Measurements from ENCODE around the gene TNS3.
"Not testable (repeated sequence)": the region's sequence is repeated elsewhere in the genome, so short reads cannot be mapped to it uniquely, and the experiment has no call there.

TNS3 gene

DNA sequence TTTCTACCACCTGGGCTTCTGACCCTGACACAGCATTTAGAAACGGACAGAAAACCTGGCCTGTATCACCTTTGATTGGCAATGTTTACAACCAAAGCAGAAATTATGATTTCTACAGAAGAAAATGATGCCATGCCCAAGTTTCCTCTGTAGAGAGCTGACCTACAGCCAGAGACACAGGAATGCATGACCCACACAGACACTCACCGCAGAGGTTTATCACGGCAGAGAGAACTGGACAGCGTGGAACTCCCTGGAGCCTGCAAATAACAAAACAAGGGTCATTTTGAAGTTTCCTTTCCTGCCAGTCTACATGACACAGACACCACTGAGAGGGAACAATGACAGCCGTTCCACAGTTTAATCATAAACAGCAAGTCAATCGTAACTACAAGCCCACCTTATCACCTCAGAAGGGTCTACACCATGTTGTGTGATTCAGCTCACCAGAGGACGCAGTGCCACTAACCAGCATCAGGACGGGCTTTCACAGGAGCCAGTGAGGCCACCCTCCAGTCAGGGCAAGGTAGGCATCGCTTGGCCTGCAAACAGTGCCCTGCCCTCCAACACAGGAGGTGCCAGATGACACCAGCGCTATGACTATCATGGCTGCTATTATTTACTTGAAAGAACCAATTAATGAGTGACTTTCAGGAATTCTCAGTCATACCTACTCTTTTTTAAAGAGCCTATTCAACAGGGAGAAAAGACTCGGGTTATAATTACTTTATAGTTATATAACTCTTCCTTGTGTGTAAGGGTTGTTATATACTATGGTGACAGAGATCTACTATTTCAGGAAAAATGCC, 139.9 kb downstream of the TNS3 start:
- Histone ChIP-seq H3K9ac (ENCODE audit: low read length in 2 of 2) (no peak overlapping the region), H3K27me3 (ENCODE audit: control insufficient read depth in 1 of 2, insufficient read depth in 2 of 2, low read length in 2 of 2) (no peaks in the 10 kb centered on the region), H3K4me1 (ENCODE audit: control insufficient read depth, insufficient read depth, low read length) (peaks cover 10% of the 10 kb centered on the region), H3K9me3 (ENCODE audit: control insufficient read depth in 2 of 2, low read length in 2 of 2) (no peaks in the 10 kb centered on the region), H3K4me3 (ENCODE audit: low read length in 2 of 2) (no peak overlapping the region), H3K27ac (ENCODE audit: low read length) (no peak overlapping the region), H3K36me3 (ENCODE audit: control insufficient read depth in 2 of 2, insufficient read depth in 2 of 2, low read length in 2 of 2) (peaks cover 0 to 7% of the 10 kb centered on the region in 2 donors)

DNA sequence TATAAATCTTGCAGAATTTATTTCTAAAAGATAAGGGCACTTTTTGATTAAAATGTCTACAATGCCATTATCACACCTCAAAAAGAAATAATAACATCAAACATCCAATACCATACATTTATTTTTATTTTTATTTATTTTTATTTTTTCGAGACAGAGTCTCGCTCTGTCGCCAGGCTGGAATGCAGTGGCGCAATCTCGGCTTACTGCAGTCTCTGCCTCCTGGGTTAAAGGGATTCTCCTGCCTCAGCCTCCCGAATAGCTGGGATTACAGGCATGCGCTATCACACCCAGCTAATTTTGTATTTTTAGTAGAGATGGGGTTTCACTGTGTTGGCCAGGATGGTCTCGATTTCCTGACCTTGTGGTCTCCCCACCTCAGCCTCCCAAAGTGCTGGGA, 140.9 kb downstream of the TNS3 start:
- not testable (repeated sequence) for H3K4me1 ChIP-seq (ENCODE audit: control insufficient read depth, insufficient read depth, low read length); H3K36me3 ChIP-seq (ENCODE audit: control insufficient read depth in 2 of 2, insufficient read depth in 2 of 2, low read length in 2 of 2); H3K9me3 ChIP-seq (ENCODE audit: control insufficient read depth in 2 of 2, low read length in 2 of 2); H3K27me3 ChIP-seq (ENCODE audit: control insufficient read depth in 1 of 2, insufficient read depth in 2 of 2, low read length in 2 of 2); H3K9ac ChIP-seq (ENCODE audit: low read length in 2 of 2); H3K27ac ChIP-seq (ENCODE audit: low read length); H3K4me3 ChIP-seq (ENCODE audit: low read length in 2 of 2)

DNA sequence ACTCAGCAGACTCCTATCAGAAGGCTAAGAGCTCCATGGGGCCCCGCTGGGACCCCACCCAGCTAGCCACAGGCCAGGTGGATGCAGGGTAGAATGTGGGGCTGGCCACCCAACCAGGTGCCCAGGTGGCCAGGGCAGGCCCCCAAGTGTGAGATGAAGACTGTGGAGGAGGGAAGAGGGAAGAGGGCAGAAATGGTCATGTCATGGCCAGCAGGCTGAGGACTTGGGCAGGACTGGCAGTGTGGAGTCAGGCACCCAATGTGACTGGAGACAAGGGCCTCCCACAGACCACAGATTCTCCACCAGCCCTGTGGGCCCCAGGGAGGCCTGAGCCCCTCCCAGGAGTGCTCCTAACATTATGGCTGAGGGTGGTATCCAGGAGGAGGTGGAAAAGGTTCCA, 141.6 kb downstream of the TNS3 start:
- Histone ChIP-seq H3K36me3 (ENCODE audit: control insufficient read depth in 2 of 2, insufficient read depth in 2 of 2, low read length in 2 of 2) (peaks cover 0 to 7% of the 10 kb centered on the region in 2 donors), H3K9ac (ENCODE audit: low read length in 2 of 2) (no peak overlapping the region), H3K27ac (ENCODE audit: low read length) (no peak overlapping the region)

DNA sequence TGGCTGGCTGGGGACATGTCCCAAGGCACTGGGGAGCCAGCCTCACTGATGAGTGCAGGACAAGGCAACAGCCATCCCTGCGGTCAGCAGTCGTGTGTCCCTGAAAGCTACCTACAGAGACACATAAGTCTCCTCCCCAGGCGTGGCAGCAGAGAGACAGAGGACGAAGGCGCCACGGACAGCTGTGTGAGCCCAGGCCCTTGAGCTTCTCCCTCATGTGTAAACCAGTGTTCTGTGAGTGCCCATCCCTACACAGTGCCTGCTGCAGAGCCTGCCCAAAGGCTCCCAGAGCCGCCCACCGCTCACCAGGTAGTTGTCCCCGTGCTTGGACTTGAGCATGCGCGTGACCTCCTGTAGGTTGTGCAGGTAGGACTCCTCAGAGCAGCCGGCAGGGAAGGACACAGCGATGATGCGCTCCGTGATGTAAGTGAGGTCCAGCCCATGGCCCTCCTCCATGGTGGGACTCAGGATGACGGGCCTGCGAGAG, 142.7 kb downstream of the TNS3 start:
- Histone ChIP-seq H3K4me1 (ENCODE audit: control insufficient read depth, insufficient read depth, low read length) (peaks cover 4% of the 10 kb centered on the region), H3K4me3 (ENCODE audit: low read length in 2 of 2) (no peak overlapping the region), H3K9ac (ENCODE audit: low read length in 2 of 2) (no peak overlapping the region), H3K27me3 (ENCODE audit: control insufficient read depth in 1 of 2, insufficient read depth in 2 of 2, low read length in 2 of 2) (no peaks in the 10 kb centered on the region), H3K27ac (ENCODE audit: low read length) (no peak overlapping the region), H3K36me3 (ENCODE audit: control insufficient read depth in 2 of 2, insufficient read depth in 2 of 2, low read length in 2 of 2) (peaks cover 0 to 7% of the 10 kb centered on the region in 2 donors), H3K9me3 (ENCODE audit: control insufficient read depth in 2 of 2, low read length in 2 of 2) (no peaks in the 10 kb centered on the region)

More for the DNA sequence above, 141.6 kb downstream of the TNS3 start:
- no peak overlapping the region for H3K4me3 ChIP-seq (ENCODE audit: low read length in 2 of 2)
- H3K4me1 ChIP-seq (ENCODE audit: control insufficient read depth, insufficient read depth, low read length), result peaks cover 9% of the 10 kb centered on the region
- no peaks in the 10 kb centered on the region for H3K27me3 ChIP-seq (ENCODE audit: control insufficient read depth in 1 of 2, insufficient read depth in 2 of 2, low read length in 2 of 2)
- H3K9me3 ChIP-seq (ENCODE audit: control insufficient read depth in 2 of 2, low read length in 2 of 2), result no peaks in the 10 kb centered on the region

DNA sequence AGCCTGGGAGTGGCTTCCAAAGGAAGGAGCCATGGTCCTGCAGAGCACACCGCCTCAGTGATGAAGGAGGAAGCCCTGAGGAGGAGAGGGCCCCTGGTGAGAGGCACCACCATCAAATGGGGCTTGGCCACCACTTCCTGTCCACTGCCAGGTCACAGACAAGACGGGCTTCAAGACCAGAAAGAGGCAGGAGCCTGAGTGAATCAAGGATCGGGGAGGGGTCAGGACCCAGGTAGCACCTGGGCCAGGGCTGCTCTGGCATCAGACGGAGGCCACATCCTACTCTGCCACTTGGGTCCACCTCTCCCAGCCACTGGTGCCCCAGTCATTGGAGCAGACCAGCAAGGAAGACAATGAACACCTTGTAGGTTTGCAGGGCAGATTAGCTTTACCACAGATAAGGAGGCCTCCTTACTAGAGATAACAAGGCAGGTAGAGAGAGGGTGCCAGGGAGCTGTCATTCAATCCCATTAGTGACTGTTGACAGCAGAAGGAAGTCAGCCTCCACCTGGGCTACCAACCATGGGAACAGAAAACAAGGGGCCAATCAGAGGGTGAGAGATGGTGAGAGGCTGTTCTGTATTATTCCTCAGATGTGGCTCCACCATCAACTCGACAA, 143.4 kb downstream of the TNS3 start:
- H3K4me1 ChIP-seq (ENCODE audit: control insufficient read depth, insufficient read depth, low read length), result peaks cover 4% of the 10 kb centered on the region
- no peak overlapping the region for H3K9ac ChIP-seq (ENCODE audit: low read length in 2 of 2)
- peaks cover 0 to 7% of the 10 kb centered on the region in 2 donors for H3K36me3 ChIP-seq (ENCODE audit: control insufficient read depth in 2 of 2, insufficient read depth in 2 of 2, low read length in 2 of 2)
- no peaks in the 10 kb centered on the region for H3K27me3 ChIP-seq (ENCODE audit: control insufficient read depth in 1 of 2, insufficient read depth in 2 of 2, low read length in 2 of 2)
- H3K27ac ChIP-seq (ENCODE audit: low read length), result no peak overlapping the region
- no peak overlapping the region for H3K4me3 ChIP-seq (ENCODE audit: low read length in 2 of 2)
- no peaks in the 10 kb centered on the region for H3K9me3 ChIP-seq (ENCODE audit: control insufficient read depth in 2 of 2, low read length in 2 of 2)

DNA sequence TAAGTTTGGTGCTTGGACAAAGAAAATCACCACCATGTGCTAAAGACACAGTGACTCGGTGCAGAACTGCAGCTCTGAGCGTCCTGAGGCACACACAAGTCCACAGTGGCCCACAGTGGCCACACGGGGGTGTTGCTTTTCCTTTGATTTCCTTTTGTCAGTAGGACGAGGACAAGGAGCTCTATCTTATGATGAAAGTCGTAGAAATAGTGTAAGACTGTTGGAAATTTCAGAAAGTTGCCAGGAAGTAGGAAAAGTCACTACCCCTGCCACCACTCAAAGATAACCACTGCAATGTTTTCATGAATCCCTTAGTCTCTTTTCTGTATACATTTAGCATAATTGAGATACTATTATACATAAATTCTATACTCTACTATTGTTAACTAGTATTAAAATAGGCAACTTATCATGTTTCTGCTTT, 146.0 kb downstream of the TNS3 start:
- no peak overlapping the region for H3K4me3 ChIP-seq (ENCODE audit: low read length in 2 of 2)
- H3K9ac ChIP-seq (ENCODE audit: low read length in 2 of 2), result no peak overlapping the region
- no peaks in the 10 kb centered on the region for H3K9me3 ChIP-seq (ENCODE audit: control insufficient read depth in 2 of 2, low read length in 2 of 2)
- H3K27ac ChIP-seq (ENCODE audit: low read length), result no peak overlapping the region
- H3K36me3 ChIP-seq (ENCODE audit: control insufficient read depth in 2 of 2, insufficient read depth in 2 of 2, low read length in 2 of 2), result peaks cover 0 to 7% of the 10 kb centered on the region in 2 donors
- no peaks in the 10 kb centered on the region for H3K27me3 ChIP-seq (ENCODE audit: control insufficient read depth in 1 of 2, insufficient read depth in 2 of 2, low read length in 2 of 2)
- no peaks in the 10 kb centered on the region for H3K4me1 ChIP-seq (ENCODE audit: control insufficient read depth, insufficient read depth, low read length)

DNA sequence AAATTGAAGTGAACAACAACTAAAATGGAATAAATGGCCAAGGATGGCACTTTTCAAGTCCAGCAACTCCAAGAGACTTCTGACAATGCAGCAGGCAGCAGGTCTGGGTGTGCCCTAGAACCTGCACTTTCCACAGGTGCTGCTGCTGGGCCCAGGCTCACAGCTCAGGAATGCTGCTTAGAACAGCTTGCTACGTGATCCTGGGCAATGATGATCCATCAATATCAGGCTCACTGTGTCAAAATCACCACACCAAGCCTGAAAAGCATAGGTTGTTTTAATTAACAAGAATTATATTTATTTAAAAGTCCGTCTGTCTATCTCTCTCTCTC, 148.4 kb downstream of the TNS3 start:
- H3K27me3 ChIP-seq (ENCODE audit: control insufficient read depth in 1 of 2, insufficient read depth in 2 of 2, low read length in 2 of 2), result no peaks in the 10 kb centered on the region
- no peak overlapping the region for H3K27ac ChIP-seq (ENCODE audit: low read length)
- no peak overlapping the region for H3K9ac ChIP-seq (ENCODE audit: low read length in 2 of 2)
- H3K36me3 ChIP-seq (ENCODE audit: control insufficient read depth in 2 of 2, insufficient read depth in 2 of 2, low read length in 2 of 2), result peaks cover 0 to 2% of the 10 kb centered on the region in 2 donors
- no peak overlapping the region for H3K4me3 ChIP-seq (ENCODE audit: low read length in 2 of 2)
- no peaks in the 10 kb centered on the region for H3K9me3 ChIP-seq (ENCODE audit: control insufficient read depth in 2 of 2, low read length in 2 of 2)
- no peaks in the 10 kb centered on the region for H3K4me1 ChIP-seq (ENCODE audit: control insufficient read depth, insufficient read depth, low read length)

DNA sequence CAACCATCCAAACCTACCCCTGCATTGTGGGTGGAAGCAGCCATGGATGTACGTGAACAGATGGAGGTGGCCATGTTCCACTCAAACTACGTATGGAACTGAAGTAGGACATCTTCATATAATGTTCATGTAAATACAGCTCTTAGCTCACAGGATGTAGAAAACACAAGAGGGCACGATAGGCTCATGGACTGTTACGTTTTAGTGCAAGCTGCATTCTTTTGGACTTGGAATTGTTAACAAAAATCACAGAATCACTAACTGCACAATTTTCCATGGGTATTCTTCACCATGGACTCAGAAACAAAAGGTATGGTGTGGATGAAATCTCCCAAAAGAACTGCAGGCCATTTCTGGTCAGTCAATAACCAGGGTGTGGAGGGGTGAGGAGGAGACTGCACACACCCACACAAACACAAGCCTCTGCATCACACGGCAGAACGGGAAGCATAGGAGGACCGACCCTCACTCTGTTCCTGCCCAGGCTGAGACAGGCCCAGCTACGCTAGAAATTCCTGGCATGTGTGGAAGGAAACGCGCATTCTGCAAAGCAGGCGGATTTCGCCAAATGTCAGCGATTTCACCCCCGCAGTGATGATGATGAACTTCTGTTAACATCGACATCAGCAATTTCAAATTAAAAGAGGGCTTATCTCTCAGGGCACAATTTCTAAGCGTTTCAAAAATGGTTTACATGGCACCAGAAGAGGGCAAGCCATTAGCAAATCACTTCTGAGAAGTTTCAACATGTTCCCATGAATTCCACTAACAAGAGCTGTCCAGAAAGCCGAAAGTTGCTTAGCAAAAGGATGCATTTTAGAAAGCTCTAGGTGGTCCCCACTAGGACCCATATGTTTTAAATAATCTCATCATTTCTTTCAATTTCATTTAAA, 149.0 kb downstream of the TNS3 start:
- Histone ChIP-seq H3K36me3 (ENCODE audit: control insufficient read depth in 2 of 2, insufficient read depth in 2 of 2, low read length in 2 of 2) (no peaks in the 10 kb centered on the region), H3K9me3 (ENCODE audit: control insufficient read depth in 2 of 2, low read length in 2 of 2) (no peaks in the 10 kb centered on the region), H3K27ac (ENCODE audit: low read length) (no peak overlapping the region), H3K27me3 (ENCODE audit: control insufficient read depth in 1 of 2, insufficient read depth in 2 of 2, low read length in 2 of 2) (no peaks in the 10 kb centered on the region), H3K4me3 (ENCODE audit: low read length in 2 of 2) (no peak overlapping the region), H3K4me1 (ENCODE audit: control insufficient read depth, insufficient read depth, low read length) (no peaks in the 10 kb centered on the region), H3K9ac (ENCODE audit: low read length in 2 of 2) (no peak overlapping the region)

DNA sequence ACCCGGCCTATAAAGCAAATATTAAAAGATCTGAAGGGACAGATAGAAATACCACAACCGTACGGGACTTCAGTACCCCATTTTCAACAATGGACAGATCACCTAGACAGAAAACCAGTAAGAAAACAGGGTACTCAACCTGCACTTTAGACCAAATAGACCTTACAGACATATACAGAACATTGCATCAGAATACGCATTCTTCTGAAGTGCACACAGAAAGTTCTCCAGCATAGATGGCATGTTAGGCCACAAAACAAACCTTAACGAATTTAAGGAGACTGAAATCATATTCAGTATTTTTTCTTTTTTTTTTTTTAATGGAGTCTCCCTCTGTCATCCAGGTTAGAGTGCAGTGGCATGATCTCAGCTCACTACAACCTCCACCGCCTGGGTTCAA, 151.5 kb downstream of the TNS3 start:
- H3K27me3 ChIP-seq (ENCODE audit: control insufficient read depth in 1 of 2, insufficient read depth in 2 of 2, low read length in 2 of 2), result no peaks in the 10 kb centered on the region
- H3K27ac ChIP-seq (ENCODE audit: low read length), result no peak overlapping the region
- peaks cover 0 to under 1% of the 10 kb centered on the region in 2 donors for H3K36me3 ChIP-seq (ENCODE audit: control insufficient read depth in 2 of 2, insufficient read depth in 2 of 2, low read length in 2 of 2)
- no peak overlapping the region for H3K9ac ChIP-seq (ENCODE audit: low read length in 2 of 2)
- no peak overlapping the region for H3K4me3 ChIP-seq (ENCODE audit: low read length in 2 of 2)
- H3K9me3 ChIP-seq (ENCODE audit: control insufficient read depth in 2 of 2, low read length in 2 of 2), result no peaks in the 10 kb centered on the region
- peaks cover 3% of the 10 kb centered on the region for H3K4me1 ChIP-seq (ENCODE audit: control insufficient read depth, insufficient read depth, low read length)

DNA sequence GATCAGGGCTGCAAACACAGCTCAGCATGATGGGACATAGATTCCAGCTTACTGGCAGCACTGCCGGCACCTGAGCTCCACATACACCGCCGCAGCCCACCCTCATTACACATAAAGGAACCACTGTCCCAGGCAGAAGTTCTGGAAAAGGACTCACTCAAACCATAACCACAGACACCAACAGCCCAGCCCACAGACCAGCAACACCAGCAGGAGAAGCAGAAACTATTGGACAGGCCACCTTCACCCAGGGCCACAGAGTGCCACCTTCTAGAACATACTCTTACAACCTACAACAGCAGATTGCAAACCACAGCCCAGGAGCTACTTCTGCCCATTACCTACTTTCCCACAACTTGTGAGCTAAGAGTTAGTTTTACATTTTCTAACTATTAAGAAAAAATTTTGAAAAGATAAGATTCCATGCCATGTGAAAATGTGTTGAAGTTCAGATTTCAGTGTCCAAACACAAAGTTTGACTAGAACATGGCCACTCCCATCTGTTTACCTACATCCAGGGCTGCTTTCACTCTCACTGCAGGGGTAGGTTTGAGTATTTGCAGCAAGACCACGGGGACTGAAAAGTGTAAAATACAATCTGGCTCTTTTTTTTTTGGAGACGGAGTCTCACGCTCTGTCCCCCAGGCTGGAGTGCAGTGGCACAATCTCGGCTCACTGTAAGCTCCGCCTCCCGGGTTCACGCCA, 153.0 kb downstream of the TNS3 start:
- Histone ChIP-seq H3K4me1 (ENCODE audit: control insufficient read depth, insufficient read depth, low read length) (peaks cover 3% of the 10 kb centered on the region), H3K4me3 (ENCODE audit: low read length in 2 of 2) (no peak overlapping the region), H3K27me3 (ENCODE audit: control insufficient read depth in 1 of 2, insufficient read depth in 2 of 2, low read length in 2 of 2) (no peaks in the 10 kb centered on the region), H3K36me3 (ENCODE audit: control insufficient read depth in 2 of 2, insufficient read depth in 2 of 2, low read length in 2 of 2) (peaks cover 0 to 6% of the 10 kb centered on the region in 2 donors), H3K9ac (ENCODE audit: low read length in 2 of 2) (no peak overlapping the region), H3K27ac (ENCODE audit: low read length) (no peak overlapping the region), H3K9me3 (ENCODE audit: control insufficient read depth in 2 of 2, low read length in 2 of 2) (no peaks in the 10 kb centered on the region)

All from stomach smooth muscle (tissue), 2 donors.